Hepatocyte (in vitro differentiated cells): ENCODE data around the gene SLX9.

Experiments used
- EZH2 ChIP-seq: fragments of 200-600 bp; sonication (generic); IDR thresholded peaks from 2 replicates; pipeline ENCODE4 v1.6.1; 2016; ENCODE audit warnings: antibody characterized with exemption, mild to moderate bottlenecking, borderline replicate concordance
- EZH2phosphoT487 ChIP-seq: fragments of 200-600 bp; sonication (generic); IDR thresholded peaks from one replicate; pipeline ENCODE4 v1.6.1; 2018; ENCODE audit warnings: antibody characterized with exemption, mild to moderate bottlenecking, low read depth, moderate library complexity; ENCODE audit not compliant: unreplicated experiment, severe bottlenecking
- TF ChIP-seq, protein P1 (sequence below): fragments of 200-600 bp; sonication (generic); IDR thresholded peaks from 2 replicates; pipeline ENCODE4 v1.5.1; 2016; ENCODE audit warnings: antibody characterized with exemption, mild to moderate bottlenecking; ENCODE audit not compliant: poor library complexity

DNA sequence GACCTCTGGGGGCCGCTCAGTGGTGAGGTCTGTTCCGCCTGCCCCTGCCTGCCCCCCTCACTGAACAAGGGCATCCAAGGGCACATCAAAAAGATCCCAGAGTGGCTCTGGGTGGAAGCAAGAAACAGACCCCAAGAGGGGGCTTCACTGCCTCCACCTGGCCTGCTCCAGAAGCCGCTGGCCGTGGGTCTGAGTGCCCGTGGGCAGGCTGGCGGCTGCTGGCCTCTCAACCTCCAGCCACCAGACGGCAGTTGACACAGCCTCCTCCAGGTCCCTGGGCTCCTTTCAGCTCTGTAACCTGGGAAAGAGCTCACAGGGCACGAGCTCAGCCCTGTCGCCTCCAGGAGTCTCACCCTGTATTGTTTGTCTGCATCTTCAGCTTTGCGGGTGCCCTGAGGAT, 56.3 kb downstream of the SLX9 start:
- TF ChIP-seq, protein P1, sequence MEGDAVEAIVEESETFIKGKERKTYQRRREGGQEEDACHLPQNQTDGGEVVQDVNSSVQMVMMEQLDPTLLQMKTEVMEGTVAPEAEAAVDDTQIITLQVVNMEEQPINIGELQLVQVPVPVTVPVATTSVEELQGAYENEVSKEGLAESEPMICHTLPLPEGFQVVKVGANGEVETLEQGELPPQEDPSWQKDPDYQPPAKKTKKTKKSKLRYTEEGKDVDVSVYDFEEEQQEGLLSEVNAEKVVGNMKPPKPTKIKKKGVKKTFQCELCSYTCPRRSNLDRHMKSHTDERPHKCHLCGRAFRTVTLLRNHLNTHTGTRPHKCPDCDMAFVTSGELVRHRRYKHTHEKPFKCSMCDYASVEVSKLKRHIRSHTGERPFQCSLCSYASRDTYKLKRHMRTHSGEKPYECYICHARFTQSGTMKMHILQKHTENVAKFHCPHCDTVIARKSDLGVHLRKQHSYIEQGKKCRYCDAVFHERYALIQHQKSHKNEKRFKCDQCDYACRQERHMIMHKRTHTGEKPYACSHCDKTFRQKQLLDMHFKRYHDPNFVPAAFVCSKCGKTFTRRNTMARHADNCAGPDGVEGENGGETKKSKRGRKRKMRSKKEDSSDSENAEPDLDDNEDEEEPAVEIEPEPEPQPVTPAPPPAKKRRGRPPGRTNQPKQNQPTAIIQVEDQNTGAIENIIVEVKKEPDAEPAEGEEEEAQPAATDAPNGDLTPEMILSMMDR: no peak
- TF ChIP-seq EZH2: no peak
- no peak for TF ChIP-seq EZH2phosphoT487
